Stimulated activated CD4-positive, alpha-beta T cell treated with anti-CD3 and anti-CD28 coated beads, Interleukin-12 subunit alpha, Interleukin-12 subunit beta, amount 100 ng/mL, for 48 hours (primary cell): Measurements from ENCODE around the gene AQP1.

Experiments
- DNase-seq, 3 donors: peaks; one replicate each; pipeline ENCODE4 v3.0.0-alpha.2; 2020; ENCODE audit warnings: low read depth in 2 of 3, low spot score in 1 of 3

The AQP1 gene

GRCh38 chr7:30881448-30881847, 30.2 kb upstream of the AQP1 start:
- no peak for DNase-seq

GRCh38 chr7:30884881-30885280, 26.8 kb upstream of the AQP1 start:
- DNase-seq, result no peak

GRCh38 chr7:30886608-30887011, 25.0 kb upstream of the AQP1 start:
- no peak for DNase-seq

- DNase-seq, result no peak
Measured at GRCh38 chr7:30887464-30887872, 24.2 kb upstream of the AQP1 start.

- no peak for DNase-seq
Measured at GRCh38 chr7:30888747-30889146, 22.9 kb upstream of the AQP1 start.

- no peak for DNase-seq
Measured at GRCh38 chr7:30890226-30890625, 21.4 kb upstream of the AQP1 start.

- DNase-seq, result no peak
Measured at GRCh38 chr7:30893357-30893756, 18.3 kb upstream of the AQP1 start.

- DNase-seq, result no peak
Measured at GRCh38 chr7:30894009-30894408, 17.6 kb upstream of the AQP1 start.

- no peak for DNase-seq
Measured at GRCh38 chr7:30894866-30895605, 16.6 kb upstream of the AQP1 start.

- no peak for DNase-seq
Measured at GRCh38 chr7:30896036-30896435, 15.6 kb upstream of the AQP1 start.

- no peak for DNase-seq
Measured at GRCh38 chr7:30896783-30897637, 14.6 kb upstream of the AQP1 start.

GRCh38 chr7:30897770-30898169, 13.9 kb upstream of the AQP1 start:
- no peak for DNase-seq

- DNase-seq, result no peak
Measured at GRCh38 chr7:30898411-30898810, 13.2 kb upstream of the AQP1 start.

GRCh38 chr7:30899066-30899465, 12.6 kb upstream of the AQP1 start:
- DNase-seq, result no peak

GRCh38 chr7:30899630-30900029, 12.0 kb upstream of the AQP1 start:
- no peak for DNase-seq

- no peak for DNase-seq
Measured at GRCh38 chr7:30900053-30900452, 11.6 kb upstream of the AQP1 start.

- no peak for DNase-seq
Measured at GRCh38 chr7:30900803-30901362, 10.8 kb upstream of the AQP1 start.

- DNase-seq, result no peak
Measured at GRCh38 chr7:30901856-30902255, 9.8 kb upstream of the AQP1 start.

GRCh38 chr7:30902466-30902865, 9.2 kb upstream of the AQP1 start:
- no peak for DNase-seq

- DNase-seq, result no peak
Measured at GRCh38 chr7:30903146-30903545, 8.5 kb upstream of the AQP1 start.

- DNase-seq, result no peak
Measured at GRCh38 chr7:30904561-30904960, 7.1 kb upstream of the AQP1 start.
